Measurements from ENCODE around the gene KLK1.
"Not testable (repeated sequence)": the region's sequence is repeated elsewhere in the genome, so short reads cannot be mapped to it uniquely, and the experiment has no call there.

Gene KLK1

GRCh38 chr19:50812474-50812873, 11.1 kb downstream of the KLK1 start:
- no peak for DNase-seq

GRCh38 chr19:50811622-50812238, 11.9 kb downstream of the KLK1 start:
- DNase-seq: not testable (repeated sequence)

- DNase-seq: no peak
Measured at GRCh38 chr19:50808856-50809255, 14.7 kb downstream of the KLK1 start.

GRCh38 chr19:50804420-50805272, 18.9 kb downstream of the KLK1 start:
- peak; percentile 99 for DNase-seq

GRCh38 chr19:50803633-50804419, 19.8 kb downstream of the KLK1 start:
- peak; percentile 42 to 49 for DNase-seq

GRCh38 chr19:50801107-50801506, 22.5 kb downstream of the KLK1 start:
- DNase-seq: no peak

- no peak for DNase-seq
Measured at GRCh38 chr19:50799547-50799851, 24.1 kb downstream of the KLK1 start.

- DNase-seq: no peak
Measured at GRCh38 chr19:50798659-50799546, 24.7 kb downstream of the KLK1 start.

- no peak for DNase-seq
Measured at GRCh38 chr19:50797781-50798658, 25.6 kb downstream of the KLK1 start.

- no peak for DNase-seq
Measured at GRCh38 chr19:50797429-50797780, 26.2 kb downstream of the KLK1 start.

GRCh38 chr19:50796634-50797428, 26.8 kb downstream of the KLK1 start:
- no peak for DNase-seq

- no peak for DNase-seq
Measured at GRCh38 chr19:50796128-50796633, 27.4 kb downstream of the KLK1 start.

- DNase-seq: no peak
Measured at GRCh38 chr19:50795664-50796073, 27.9 kb downstream of the KLK1 start.

- peak; percentile 49 to 53 for DNase-seq
Measured at GRCh38 chr19:50794876-50795663, 28.5 kb downstream of the KLK1 start.

- peak; percentile 46 to 53 for DNase-seq
Measured at GRCh38 chr19:50794074-50794875, 29.3 kb downstream of the KLK1 start.

- DNase-seq: no peak
Measured at GRCh38 chr19:50793558-50794065, 30.0 kb downstream of the KLK1 start.

GRCh38 chr19:50792272-50793250, 31.0 kb downstream of the KLK1 start:
- no peak for DNase-seq

Data from activated CD4-positive, alpha-beta T cell treated with anti-CD3 and anti-CD28 coated beads, Interleukin-2, amount 50 U/mL, for 48 hours (primary cell).